Calu3 (cell line): ENCODE results near the gene GUCD1. TPM values are rescaled to one million over a fixed set of nuclear protein-coding genes. Genes with fewer than 3 reads are reported as not detected.
"Not testable (repeated sequence)": the region's sequence is repeated elsewhere in the genome, so short reads cannot be mapped to it uniquely, and the experiment has no call there.

ENCODE experiments used
- BruUV-seq: library from RNA; stranded (reverse); fragments of 400-500 nt; replicated peaks from 2 replicates; lab custom pipeline; 2021; lab: Mats Ljungman, UMichigan
- CTCF ChIA-PET: fragments of 300-600 bp; sonication (Branson Sonifier 250); formaldehyde crosslinking; loops from one replicate; lab custom pipeline; 2022; ENCODE audit warnings: antibody characterized with exemption; lab: Charles Lee
- DNase-seq: peaks from one replicate; pipeline ENCODE4 v3.0.0; 2022
- H3K27ac Mint-ChIP-seq: one replicate; pipeline ENCODE4 v1.8.0; 2022; ENCODE audit warnings: mixed read lengths; ENCODE audit not compliant: unreplicated experiment
- H3K27me3 Mint-ChIP-seq: one replicate; pipeline ENCODE4 v1.8.0; 2022; ENCODE audit warnings: mixed read lengths; ENCODE audit not compliant: unreplicated experiment
- H3K36me3 Mint-ChIP-seq: one replicate; pipeline ENCODE4 v1.8.0; 2022; ENCODE audit warnings: mild to moderate bottlenecking, moderate library complexity, mixed read lengths; ENCODE audit not compliant: insufficient read depth, unreplicated experiment
- H3K4me1 Mint-ChIP-seq: one replicate; pipeline ENCODE4 v1.8.0; 2022; ENCODE audit warnings: mild to moderate bottlenecking, low read depth, mixed read lengths; ENCODE audit not compliant: unreplicated experiment
- H3K4me3 Mint-ChIP-seq: one replicate; pipeline ENCODE4 v1.8.0; 2022; ENCODE audit warnings: mild to moderate bottlenecking, low read depth, moderate library complexity, mixed read lengths; ENCODE audit not compliant: unreplicated experiment
- H3K9me3 Mint-ChIP-seq: one replicate; pipeline ENCODE4 v1.8.0; 2022; ENCODE audit warnings: low read depth, mixed read lengths; ENCODE audit not compliant: unreplicated experiment
- CTCF ChIP-seq: fragments of 200-600 bp; IDR thresholded peaks from one replicate; pipeline ENCODE4 v1.8.0; 2022; ENCODE audit warnings: antibody characterized with exemption; ENCODE audit not compliant: unreplicated experiment
- intact Hi-C: fragments of 100-400 bp; cut with micrococcal nuclease; formaldehyde crosslinking; loops from one replicate; pipeline ENCODE4 v1.10.0; 2022; ENCODE audit not compliant: unreplicated experiment
- total RNA-seq: library from RNA; stranded (reverse); gene quantifications from 2 replicates; pipeline ENCODE4 v1.2.3, GENCODE V29; 2022

The GUCD1 gene
- total RNA-seq, 1 experiment from 2014 or later = 130 TPM

GRCh38 chr22:24595228-24595627 lies 40.3 kb upstream of the GUCD1 start:
- H3K4me1 Mint-ChIP-seq = peaks cover 48% of the 10 kb centered on the region
- BruUV-seq = no TSS peak
- H3K27ac Mint-ChIP-seq = no peak overlapping the region
- no peaks in the 10 kb centered on the region for H3K9me3 Mint-ChIP-seq
- H3K36me3 Mint-ChIP-seq = peaks cover 31% of the 10 kb centered on the region
- no peak for DNase-seq
- intact Hi-C loops = no loop called here
- no peak for TF ChIP-seq CTCF
- CTCF ChIA-PET = no interaction called here
- no peaks in the 10 kb centered on the region for H3K27me3 Mint-ChIP-seq
- H3K4me3 Mint-ChIP-seq = no peak overlapping the region

- Mint-ChIP-seq H3K27me3 (no peaks in the 10 kb centered on the region), H3K4me3 (no peak overlapping the region), H3K4me1 (peaks cover 51% of the 10 kb centered on the region), H3K9me3 (no peaks in the 10 kb centered on the region), H3K27ac (peak overlapping the region; percentile 32), H3K36me3 (peaks cover 31% of the 10 kb centered on the region)
- CTCF ChIA-PET = no interaction called here
- BruUV-seq = no TSS peak
- DNase-seq = peak; percentile 60
- intact Hi-C loops = no loop called here
- TF ChIP-seq CTCF = no peak
Observed at GRCh38 chr22:24594569-24595120, 39.7 kb upstream of the GUCD1 start.

- no peaks in the 10 kb centered on the region for H3K9me3 Mint-ChIP-seq
- H3K27ac Mint-ChIP-seq = peak overlapping the region; percentile 42
- no peak for TF ChIP-seq CTCF
- BruUV-seq = no TSS peak
- CTCF ChIA-PET = interaction anchor here (0.6 to 0.7 kb wide), 2 partner anchors 21 to 44 kb away, joined by 3 to 4 read pairs; no protein-coding TSS in a partner anchor
- peak overlapping the region; percentile 83 for H3K4me3 Mint-ChIP-seq
- DNase-seq = no peak
- peaks cover 50% of the 10 kb centered on the region for H3K4me1 Mint-ChIP-seq
- intact Hi-C loops = no loop called here
- H3K27me3 Mint-ChIP-seq = no peaks in the 10 kb centered on the region
- peaks cover 38% of the 10 kb centered on the region for H3K36me3 Mint-ChIP-seq
Observed at GRCh38 chr22:24593836-24594568, 39.1 kb upstream of the GUCD1 start.

GRCh38 chr22:24593559-24593835 lies 38.6 kb upstream of the GUCD1 start:
- H3K27ac Mint-ChIP-seq = peak overlapping the region; percentile 42
- BruUV-seq = not testable (repeated sequence)

More at GRCh38 chr22:24593559-24593835, 38.6 kb upstream of the GUCD1 start:
- H3K27me3 Mint-ChIP-seq, H3K9me3 Mint-ChIP-seq, intact Hi-C loops, DNase-seq: not testable (repeated sequence)
- CTCF ChIA-PET = interaction anchor here (0.7 kb wide), 1 partner anchor 21 kb away, joined by 3 read pairs; no protein-coding TSS in a partner anchor
- H3K4me1 Mint-ChIP-seq = peaks cover 52% of the 10 kb centered on the region
- H3K4me3 Mint-ChIP-seq = peak overlapping the region; percentile 83
- peaks cover 42% of the 10 kb centered on the region for H3K36me3 Mint-ChIP-seq
